BE2C (cell line): ENCODE measurements around the gene SIPA1.
"Not testable (repeated sequence)": the region's sequence is repeated elsewhere in the genome, so short reads cannot be mapped to it uniquely, and the experiment has no call there.

Experiments used
- DNase-seq: peaks from one replicate; pipeline ENCODE4 v3.0.0-alpha.2; 2020
- H3K27me3 ChIP-seq: fragments of 250-450 bp; sonication (Bioruptor Pico); 2 replicates; pipeline ENCODE4 v1.5.1; 2020; ENCODE audit warnings: mild to moderate bottlenecking
- H3K36me3 ChIP-seq: fragments of 250-450 bp; sonication (Bioruptor Pico); 2 replicates; pipeline ENCODE4 v1.5.1; 2020; ENCODE audit warnings: mild to moderate bottlenecking
- H3K4me1 ChIP-seq: fragments of 250-450 bp; sonication (Bioruptor Pico); 2 replicates; pipeline ENCODE4 v1.5.1; 2020
- H3K4me3 ChIP-seq: 2 replicates; pipeline ENCODE4 v1.5.1; 2011; ENCODE audit warnings: low read depth, low read length
- H3K9me3 ChIP-seq: fragments of 250-450 bp; sonication (Bioruptor Pico); 2 replicates; pipeline ENCODE4 v1.5.1; 2020
- CTCF ChIP-seq: IDR thresholded peaks from 2 replicates; pipeline ENCODE4 v1.5.1; 2012; ENCODE audit warnings: mild to moderate bottlenecking, low read depth, low read length

Gene SIPA1

GRCh38 chr11:65634440-65634839 lies 3.5 kb upstream of the SIPA1 start:
- no peaks in the 10 kb centered on the region for H3K9me3 ChIP-seq
- H3K36me3 ChIP-seq = no peaks in the 10 kb centered on the region; the same call in 1 of the 2 replicates
- no peaks in the 10 kb centered on the region for H3K4me1 ChIP-seq
- no peak for DNase-seq
- H3K4me3 ChIP-seq = no peak overlapping the region
- no peaks in the 10 kb centered on the region for H3K27me3 ChIP-seq
- TF ChIP-seq CTCF = no peak

- no peak for DNase-seq
- Histone ChIP-seq H3K4me1 (no peaks in the 10 kb centered on the region), H3K9me3 (no peaks in the 10 kb centered on the region), H3K36me3 (no peaks in the 10 kb centered on the region), H3K4me3 (no peak overlapping the region), H3K27me3 (no peaks in the 10 kb centered on the region)
- no peak for TF ChIP-seq CTCF
Measured at GRCh38 chr11:65634905-65635731, 2.8 kb upstream of the SIPA1 start.

GRCh38 chr11:65636108-65637031 lies 1.5 kb upstream of the SIPA1 start:
- no peak overlapping the region for H3K4me3 ChIP-seq
- no peak for DNase-seq
- H3K27me3 ChIP-seq = no peaks in the 10 kb centered on the region
- no peak for TF ChIP-seq CTCF
- H3K9me3 ChIP-seq = no peaks in the 10 kb centered on the region
- H3K4me1 ChIP-seq = no peaks in the 10 kb centered on the region
- H3K36me3 ChIP-seq = no peaks in the 10 kb centered on the region

GRCh38 chr11:65637032-65637557 lies 806 bp upstream of the SIPA1 start:
- Histone ChIP-seq H3K4me3 (no peak overlapping the region), H3K9me3 (no peaks in the 10 kb centered on the region), H3K4me1 (no peaks in the 10 kb centered on the region), H3K36me3 (no peaks in the 10 kb centered on the region), H3K27me3 (no peaks in the 10 kb centered on the region)
- no peak for DNase-seq
- TF ChIP-seq CTCF = no peak

GRCh38 chr11:65639228-65639597 lies 1.3 kb downstream of the SIPA1 start:
- not testable (repeated sequence) for H3K4me3 ChIP-seq, H3K4me1 ChIP-seq

GRCh38 chr11:65639623-65640482 lies 2.0 kb downstream of the SIPA1 start:
- no peak for DNase-seq
- Histone ChIP-seq H3K9me3 (no peaks in the 10 kb centered on the region), H3K36me3 (no peaks in the 10 kb centered on the region), H3K27me3 (no peaks in the 10 kb centered on the region), H3K4me1 (no peaks in the 10 kb centered on the region), H3K4me3 (no peak overlapping the region)
- no peak for TF ChIP-seq CTCF

More at GRCh38 chr11:65639228-65639597, 1.3 kb downstream of the SIPA1 start:
- H3K9me3 ChIP-seq, H3K36me3 ChIP-seq, DNase-seq, H3K27me3 ChIP-seq: not testable (repeated sequence)
